NCI-H2081 treated with DMSO at 0.1 percent for 48 hours (cell line): ENCODE results near the gene BTN2A1.
"Not testable (repeated sequence)": the region's sequence is repeated elsewhere in the genome, so short reads cannot be mapped to it uniquely, and the experiment has no call there.

ENCODE experiments used
- DNase-seq: peaks from one replicate; lab custom pipeline; 2025; lab: John Stamatoyannopoulos, UW

The BTN2A1 gene

DNA sequence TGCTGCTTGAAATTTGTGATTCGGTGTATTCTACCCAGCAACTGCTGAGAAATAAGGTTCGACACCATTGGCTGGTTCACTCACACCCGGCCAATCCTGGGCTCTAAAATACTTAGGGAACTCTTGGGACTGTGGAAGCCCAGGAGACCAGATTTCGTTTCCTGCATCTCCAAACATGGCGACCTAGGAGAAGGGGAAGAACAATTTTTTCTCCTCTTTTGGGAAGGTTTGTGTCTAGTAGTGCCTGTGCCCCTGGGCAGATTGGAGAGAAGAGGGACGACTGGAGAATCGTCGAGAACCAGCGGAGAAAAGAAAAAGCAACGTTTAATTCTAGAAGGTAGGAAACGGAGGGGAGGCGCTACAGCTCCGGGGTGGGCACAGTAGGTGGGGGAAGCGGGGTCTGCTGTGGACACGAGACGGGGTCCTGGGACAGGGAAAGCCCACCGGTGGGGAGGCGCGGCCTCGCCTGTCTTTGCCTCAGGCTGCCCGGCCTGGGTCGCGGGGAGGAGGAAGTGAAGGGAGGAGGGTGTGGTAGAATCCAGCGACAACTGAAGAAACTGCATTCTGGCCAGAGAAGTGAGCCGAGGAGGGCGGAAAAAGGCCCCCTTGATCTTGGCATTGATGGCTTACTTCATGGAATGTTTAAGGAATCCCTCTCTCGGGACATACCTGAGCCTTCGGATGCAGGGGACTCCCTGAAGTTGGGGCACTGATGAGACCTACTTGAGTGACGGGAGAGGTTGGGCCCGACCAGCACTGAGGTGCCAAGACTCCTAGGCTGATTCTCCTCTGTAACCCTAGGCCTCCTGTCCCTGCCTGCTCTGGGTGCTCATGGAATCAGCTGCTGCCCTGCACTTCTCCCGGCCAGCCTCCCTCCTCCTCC lies at the start of gene BTN2A1:
Gene BTN2A1, plus strand, starts transcription at position 150 of the 883 bp plus-strand sequence. Its CDS starts 682 bp downstream, at position 832.
- DNase-seq, result peak; percentile 76

DNA sequence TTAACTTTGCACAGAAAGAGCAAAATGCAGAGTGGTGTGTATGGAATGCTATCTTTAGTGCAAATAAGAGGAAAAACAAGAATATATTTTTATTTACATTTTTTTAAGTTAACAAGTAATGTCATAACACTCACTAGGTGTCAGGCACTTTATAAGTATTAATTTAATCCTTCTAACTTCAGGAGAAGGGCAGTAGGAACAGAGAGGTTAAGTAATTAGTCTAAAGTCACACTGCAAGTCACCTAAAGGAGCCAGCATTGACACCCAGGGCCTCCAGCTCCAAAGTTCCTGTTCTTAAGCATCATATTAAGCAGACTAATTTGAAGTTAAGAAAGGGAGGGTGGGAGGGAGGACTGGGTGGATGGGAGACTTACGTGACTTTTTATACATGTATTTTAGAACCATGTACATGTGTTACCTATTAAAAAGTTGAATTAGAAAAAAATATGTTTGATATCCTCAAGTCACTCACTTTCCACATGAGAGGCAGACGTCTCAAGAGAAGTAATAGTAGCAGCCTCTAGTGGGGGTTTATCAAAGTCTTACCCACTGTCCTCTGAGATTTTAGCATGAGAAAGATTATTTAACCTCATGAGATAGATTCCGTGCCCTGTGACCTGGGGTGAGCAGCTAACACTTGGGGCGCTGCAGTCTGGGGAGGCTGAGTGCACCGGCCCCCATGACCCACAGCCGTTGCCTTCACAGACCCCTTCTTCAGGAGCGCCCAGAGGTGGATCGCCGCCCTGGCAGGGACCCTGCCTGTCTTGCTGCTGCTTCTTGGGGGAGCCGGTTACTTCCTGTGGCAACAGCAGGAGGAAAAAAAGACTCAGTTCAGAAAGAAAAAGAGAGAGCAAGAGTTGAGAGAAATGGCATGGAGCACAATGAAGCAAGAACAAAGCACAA lies 48.7 kb upstream of the BTN2A1 start:
- DNase-seq, result no peak

GRCh38 chr6:26411751-26412150 lies 46.0 kb upstream of the BTN2A1 start:
- DNase-seq, result no peak

- DNase-seq, result no peak
Observed at GRCh38 chr6:26412228-26412627, 45.5 kb upstream of the BTN2A1 start.

DNA sequence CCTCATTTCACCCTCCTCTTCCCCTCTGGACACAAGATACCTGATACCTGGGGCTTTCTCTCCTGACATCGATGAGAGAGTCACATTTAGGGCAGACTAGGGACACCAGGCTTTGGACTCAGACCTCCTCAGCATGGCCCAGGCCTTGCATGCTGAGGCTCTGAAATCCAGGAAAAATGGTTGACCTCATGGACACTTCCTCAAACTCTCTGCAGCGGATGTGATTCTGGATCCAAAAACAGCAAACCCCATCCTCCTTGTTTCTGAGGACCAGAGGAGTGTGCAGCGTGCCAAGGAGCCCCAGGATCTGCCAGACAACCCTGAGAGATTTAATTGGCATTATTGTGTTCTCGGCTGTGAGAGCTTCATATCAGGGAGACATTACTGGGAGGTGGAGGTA lies 44.8 kb upstream of the BTN2A1 start:
- DNase-seq, result no peak

- no peak for DNase-seq
Observed at GRCh38 chr6:26414281-26414680, 43.5 kb upstream of the BTN2A1 start.

DNA sequence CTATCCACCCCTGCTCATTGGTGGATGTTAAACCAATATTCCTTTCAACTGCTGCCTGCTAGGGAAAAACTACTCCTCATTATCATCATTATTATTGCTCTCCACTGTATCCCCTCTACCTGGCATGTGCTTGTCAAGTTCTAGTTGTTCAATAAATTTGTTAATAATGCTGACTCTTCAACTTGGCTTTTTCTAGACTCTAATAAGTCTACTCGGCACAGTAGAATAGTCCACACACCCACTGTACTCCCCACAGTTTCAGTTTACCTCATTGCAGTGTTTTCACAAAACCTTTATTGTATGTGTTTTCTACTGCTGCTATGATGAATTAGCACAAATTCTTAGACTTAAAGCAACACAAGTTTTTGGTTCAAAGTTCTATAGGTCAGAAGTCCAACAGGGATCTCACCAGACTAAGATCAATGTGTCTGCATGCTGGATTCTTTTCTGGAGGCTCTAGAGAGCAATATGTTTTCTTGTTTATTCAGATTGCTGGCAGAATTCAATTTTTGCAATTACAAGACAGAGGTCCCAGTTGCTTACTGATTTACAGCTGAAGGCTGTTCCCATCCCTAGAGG lies 42.6 kb upstream of the BTN2A1 start:
- DNase-seq, result no peak

DNA sequence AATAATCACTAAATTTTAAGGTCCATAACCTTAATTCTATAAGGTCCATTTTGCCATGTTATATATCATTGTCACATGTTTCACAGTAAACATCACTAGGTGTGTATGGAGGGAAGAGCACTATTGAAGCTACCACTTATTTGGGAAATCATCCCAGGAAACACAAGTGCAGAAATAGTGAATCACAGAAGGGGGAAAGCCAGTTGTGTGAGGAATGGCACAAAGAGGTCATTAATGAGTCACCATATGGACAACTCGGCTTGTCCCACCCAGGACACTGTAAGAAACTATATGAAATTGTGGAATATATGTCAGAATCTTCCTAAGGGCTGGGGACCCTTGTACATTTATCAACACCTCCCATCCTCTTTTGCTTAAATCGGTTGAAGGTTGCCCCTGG lies 42.0 kb upstream of the BTN2A1 start:
- no peak for DNase-seq

DNA sequence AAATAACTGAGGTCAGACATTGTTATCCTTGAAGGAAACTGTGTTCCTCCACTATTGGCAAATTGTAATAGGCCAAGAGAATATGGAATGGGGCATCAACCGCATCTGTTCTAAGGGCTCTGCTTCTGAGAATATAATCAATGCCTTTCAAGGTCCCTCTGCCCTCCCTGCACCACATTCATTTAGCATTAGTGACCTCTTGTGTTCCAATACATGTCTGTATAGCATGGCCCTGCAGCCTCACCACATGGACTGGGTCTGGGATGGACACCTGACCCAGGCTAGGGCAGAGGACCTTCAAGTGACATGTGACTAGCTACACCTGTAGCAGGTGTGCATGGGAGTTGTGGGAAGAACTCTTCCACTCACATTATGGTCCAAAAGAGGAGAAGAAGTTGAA lies 41.5 kb upstream of the BTN2A1 start:
- no peak for DNase-seq

GRCh38 chr6:26418077-26418476 lies 39.7 kb upstream of the BTN2A1 start:
- not testable (repeated sequence) for DNase-seq

DNA sequence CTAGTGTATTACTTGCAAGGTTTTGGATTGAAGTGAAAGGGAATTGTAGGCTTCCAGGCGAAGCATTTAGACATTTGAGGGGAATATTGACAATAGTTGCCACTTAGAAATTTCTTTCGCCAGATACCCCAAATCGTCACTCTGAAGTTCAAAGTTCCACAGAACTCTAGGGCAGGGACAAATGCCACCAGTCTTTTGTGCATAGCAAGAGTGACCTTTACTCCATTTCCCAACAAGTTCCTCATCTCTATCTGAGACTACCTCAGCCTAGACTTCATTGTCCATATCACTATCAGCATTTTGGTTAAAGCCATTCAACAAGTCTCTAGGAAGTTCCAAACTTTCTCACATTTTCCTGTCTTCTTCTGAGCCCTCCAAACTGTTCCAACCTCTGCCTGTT lies 39.0 kb upstream of the BTN2A1 start:
- not testable (repeated sequence) for DNase-seq

GRCh38 chr6:26420688-26421171 lies 37.0 kb upstream of the BTN2A1 start:
- DNase-seq, result no peak

DNA sequence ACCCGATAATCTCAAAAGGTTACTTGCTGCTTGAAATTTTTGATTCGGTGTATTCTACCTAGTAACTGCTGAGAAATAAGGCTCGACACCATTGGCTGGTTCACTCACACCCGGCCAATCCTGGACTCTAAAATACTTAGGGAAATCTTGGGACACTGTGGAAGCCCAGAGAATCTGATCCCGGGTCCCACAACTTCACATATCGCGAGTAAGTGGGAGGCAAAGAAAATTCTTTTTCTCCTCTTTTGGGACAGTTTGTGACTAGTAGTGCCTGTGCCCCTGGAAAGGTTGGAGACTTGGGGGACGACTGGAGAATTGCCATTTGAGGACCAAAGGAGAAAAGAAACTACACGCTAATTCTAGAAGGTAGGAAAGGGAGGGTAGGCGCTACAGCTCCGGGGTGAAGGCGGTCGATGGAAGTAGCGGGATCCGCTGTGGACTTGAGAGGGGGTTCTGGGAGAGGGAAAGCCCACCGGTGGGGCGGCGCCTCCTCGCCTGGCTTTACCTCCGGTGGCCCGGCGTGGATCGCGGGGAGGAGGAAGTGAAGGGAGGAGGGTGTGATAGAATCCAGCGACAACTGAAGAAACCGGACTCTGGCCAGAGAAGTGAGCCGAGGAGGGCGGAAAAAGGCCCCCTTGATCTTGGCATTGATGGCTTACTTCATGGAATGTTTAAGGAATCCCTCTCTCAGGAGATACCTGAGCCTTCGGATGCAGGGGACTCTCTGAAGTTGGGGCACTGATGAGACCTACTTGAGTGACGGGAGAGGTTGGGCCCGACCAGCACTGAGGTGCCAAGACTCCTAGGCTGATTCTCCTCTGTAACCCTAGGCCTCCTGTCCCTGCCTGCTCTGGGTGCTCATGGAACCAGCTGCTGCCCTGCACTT lies 36.3 kb upstream of the BTN2A1 start:
- DNase-seq, result peak; percentile 56

- no peak for DNase-seq
Observed at GRCh38 chr6:26422329-26422728, 35.4 kb upstream of the BTN2A1 start.

DNA sequence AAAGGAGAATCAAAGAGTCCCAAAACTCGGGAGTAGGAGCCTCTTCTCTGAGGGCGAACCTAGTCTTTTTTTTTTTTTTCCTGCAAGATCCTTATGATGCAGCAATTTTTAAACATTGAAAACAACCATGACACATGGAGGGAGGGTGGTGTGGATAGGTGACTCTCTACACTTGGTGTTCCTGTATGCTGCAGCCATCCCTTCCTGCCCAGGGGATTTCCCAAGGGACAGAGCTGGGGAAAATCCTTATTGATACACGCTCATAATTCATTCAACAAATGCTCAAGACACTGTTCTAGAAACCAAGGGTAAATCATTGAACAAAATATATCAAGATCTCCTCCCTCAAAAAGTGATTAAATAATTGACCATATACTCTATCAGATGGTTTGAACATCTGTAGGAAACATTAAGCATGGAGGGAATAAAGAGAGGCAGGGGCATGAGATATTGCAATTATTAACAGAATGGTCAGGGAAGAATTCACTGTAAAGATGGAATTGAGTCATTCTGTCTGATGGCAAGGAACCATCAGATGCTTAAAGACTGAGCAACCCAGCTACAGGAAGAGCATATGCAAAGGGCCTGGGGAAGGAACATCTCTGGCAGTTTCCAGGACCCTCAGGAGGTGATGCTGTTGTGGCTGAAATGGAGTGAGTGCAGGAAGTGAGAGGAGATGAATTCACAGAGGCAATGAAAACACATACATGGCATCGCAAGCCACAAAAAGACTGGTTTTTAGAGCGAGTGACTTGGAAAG lies 30.9 kb upstream of the BTN2A1 start:
- DNase-seq, result no peak

DNA sequence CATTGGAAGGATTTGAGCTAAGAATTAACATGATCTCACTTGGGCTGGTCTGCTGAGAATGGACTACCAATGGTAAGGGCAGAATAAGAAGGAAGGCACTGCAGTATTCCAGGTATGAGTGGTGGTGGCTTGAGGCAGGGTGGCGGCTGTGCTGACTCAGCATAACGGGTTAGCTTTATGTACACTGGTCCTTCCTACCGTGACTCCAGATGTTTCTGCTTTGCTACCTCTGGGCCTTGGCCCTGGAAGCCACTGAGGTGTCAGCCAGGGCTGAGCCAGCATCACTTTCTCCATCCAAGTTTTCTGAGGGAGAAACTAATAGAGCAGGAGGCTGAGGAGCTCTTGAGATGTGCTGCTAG lies 30.3 kb upstream of the BTN2A1 start:
- no peak for DNase-seq

DNA sequence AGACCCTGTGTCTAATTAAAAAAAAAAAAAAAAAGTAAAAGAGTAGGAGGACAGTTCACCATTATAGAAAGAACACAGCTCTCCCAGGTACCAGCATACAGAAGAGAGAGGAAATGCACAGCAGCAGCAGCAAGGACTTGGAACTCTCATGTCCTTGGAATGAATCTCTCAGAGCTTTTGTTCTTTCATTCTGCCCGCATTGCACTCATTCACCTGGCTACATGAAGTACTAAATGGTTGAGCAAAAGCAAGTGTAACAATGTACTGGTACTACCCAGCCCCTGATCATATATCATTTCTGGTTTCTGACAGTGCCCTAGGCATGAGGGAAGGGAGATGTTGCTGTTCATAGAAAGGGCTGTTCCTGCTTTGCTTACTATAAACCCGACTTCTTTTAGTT lies 29.5 kb upstream of the BTN2A1 start:
- DNase-seq, result no peak

GRCh38 chr6:26430787-26431186 lies 27.0 kb upstream of the BTN2A1 start:
- no peak for DNase-seq

DNA sequence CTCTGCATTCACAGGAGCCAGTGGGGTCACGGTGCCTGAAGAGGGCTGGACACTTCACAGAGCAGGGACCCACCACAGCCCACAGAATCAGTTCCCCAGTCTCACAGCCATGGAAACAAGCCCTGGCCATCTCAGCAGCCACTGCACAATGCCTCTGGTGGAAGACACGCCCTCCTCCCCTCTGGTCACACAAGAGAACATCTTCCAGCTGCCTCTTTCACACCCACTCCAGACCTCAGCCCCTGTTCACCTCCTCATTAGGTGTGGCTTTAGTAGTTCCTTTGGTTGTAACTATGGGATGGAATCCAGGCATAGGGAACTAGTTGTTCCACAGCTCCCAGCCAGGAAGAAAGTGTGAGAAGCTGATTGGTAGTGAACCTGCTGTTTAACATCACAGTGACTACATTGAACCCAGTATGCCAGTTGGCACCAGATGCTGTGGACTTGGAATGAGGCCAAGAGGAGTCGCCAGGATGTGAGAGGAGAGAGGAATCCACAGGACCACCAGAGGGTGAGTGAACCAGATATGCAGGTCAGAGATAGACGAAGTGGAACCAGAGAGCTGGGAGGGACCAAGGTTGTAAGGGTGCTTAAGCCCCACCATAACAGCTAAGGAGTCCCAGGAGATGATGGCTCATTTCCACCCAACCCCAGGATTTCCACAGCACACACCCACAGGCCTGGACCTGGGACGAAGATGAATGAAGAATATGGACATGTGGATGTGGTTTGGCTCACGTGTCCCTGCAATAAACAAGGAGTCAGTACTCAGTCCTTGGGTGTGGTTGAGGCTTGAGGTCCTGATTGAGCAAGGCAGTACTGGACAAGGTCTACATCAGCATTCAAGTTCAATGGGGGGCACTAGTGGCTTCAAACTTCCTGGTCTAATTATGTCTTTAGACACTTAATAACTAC lies 26.2 kb upstream of the BTN2A1 start:
- DNase-seq, result no peak
